ENCODE results near the gene OR52N1.

DNA sequence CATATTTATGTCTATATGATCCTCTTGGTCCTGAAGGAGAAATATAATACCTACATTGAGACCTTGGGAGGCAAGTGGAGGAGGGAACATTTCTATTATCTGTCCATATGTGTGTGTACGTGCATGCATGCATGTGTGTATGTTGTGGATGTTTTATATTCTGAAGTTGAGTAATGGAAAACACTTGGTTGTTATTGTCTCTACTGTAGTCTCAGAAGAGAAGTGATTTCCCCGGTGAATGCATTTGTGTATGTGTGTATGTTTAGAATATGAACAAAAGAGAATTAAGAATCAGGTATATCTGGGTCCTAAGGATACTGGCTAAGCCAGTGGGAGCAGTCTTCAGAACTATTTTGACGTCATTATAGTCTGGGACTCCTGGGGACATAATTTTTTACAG lies at the start of gene OR52N1:
- TF ChIP-seq, protein P1, sequence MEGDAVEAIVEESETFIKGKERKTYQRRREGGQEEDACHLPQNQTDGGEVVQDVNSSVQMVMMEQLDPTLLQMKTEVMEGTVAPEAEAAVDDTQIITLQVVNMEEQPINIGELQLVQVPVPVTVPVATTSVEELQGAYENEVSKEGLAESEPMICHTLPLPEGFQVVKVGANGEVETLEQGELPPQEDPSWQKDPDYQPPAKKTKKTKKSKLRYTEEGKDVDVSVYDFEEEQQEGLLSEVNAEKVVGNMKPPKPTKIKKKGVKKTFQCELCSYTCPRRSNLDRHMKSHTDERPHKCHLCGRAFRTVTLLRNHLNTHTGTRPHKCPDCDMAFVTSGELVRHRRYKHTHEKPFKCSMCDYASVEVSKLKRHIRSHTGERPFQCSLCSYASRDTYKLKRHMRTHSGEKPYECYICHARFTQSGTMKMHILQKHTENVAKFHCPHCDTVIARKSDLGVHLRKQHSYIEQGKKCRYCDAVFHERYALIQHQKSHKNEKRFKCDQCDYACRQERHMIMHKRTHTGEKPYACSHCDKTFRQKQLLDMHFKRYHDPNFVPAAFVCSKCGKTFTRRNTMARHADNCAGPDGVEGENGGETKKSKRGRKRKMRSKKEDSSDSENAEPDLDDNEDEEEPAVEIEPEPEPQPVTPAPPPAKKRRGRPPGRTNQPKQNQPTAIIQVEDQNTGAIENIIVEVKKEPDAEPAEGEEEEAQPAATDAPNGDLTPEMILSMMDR (IDR thresholded peaks at IDR 0.05) = no peak
- TF ChIP-seq POLR2A (IDR thresholded peaks at IDR 0.05) = no peak

All from right lobe of liver (tissue), 4 donors.